BJ (cell line): ENCODE results near the gene GPR27. TPM values are rescaled to one million over a fixed set of nuclear protein-coding genes. Genes with fewer than 3 reads are reported as not detected.

Experiments
- CTCF ChIA-PET: fragments of 350-600 bp; formaldehyde crosslinking; extraction: SDS; loops from one replicate; lab custom pipeline; 2021; ENCODE audit warnings: antibody characterized with exemption, inconsistent platforms; lab: Yijun Ruan, JAX
- POLR2A ChIA-PET: fragments of 300-600 bp; sonication (Branson Sonifier 250); formaldehyde crosslinking; extraction: SDS; loops from one replicate; lab custom pipeline; 2021; ENCODE audit warnings: antibody characterized with exemption; lab: Charles Lee
- DNase-seq: peaks from one replicate; pipeline ENCODE4 v3.0.0-alpha.2; 2011; ENCODE audit warnings: low read depth
- H3K27me3 ChIP-seq: 2 replicates; pipeline ENCODE4 v1.6.0; 2011; ENCODE audit warnings: low read length; ENCODE audit not compliant: control insufficient read depth, insufficient read depth
- H3K36me3 ChIP-seq: 2 replicates; pipeline ENCODE4 v1.5.1; 2011; ENCODE audit warnings: low read length; ENCODE audit not compliant: control insufficient read depth, insufficient read depth
- H3K4me3 ChIP-seq: 2 replicates; pipeline ENCODE4 v1.5.1; 2011; ENCODE audit warnings: low read depth, mild to moderate bottlenecking, control low read depth, low read length
- CTCF ChIP-seq: IDR thresholded peaks from 2 replicates; pipeline ENCODE4 v1.5.1; 2011; ENCODE audit warnings: low read depth, mild to moderate bottlenecking, control low read depth, inconsistent platforms, low read length, moderate library complexity; ENCODE audit not compliant: insufficient read depth
- polyA plus RNA-seq: library from polyadenylated mRNA; depleted of rRNA; stranded (reverse); fragments of >200 nt; gene quantifications from 2 replicates; pipeline ENCODE4 v1.2.3, GENCODE V29; 2011

GPR27 gene
- polyA plus RNA-seq, 1 experiment: 0.02 TPM

DNA sequence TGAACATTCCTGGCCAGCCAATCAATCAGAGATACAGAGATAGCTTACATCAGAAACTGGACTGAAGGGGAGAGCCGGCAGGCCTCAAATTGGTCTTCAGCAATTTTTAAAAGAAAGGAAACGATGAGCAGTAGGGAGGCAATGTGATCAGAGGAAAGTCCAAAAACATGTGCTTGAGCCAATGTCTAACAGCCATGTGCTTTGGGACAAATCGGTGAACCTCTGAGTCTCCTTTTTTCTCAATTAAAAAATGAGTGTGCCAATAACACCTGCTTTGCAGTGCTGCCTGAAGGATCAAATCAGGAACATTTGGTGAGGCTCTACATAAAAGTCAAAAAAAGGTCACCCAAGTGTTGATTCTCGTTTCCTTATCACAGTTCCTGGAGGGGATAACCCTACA lies 21.0 kb upstream of the GPR27 start:
- ChIA-PET CTCF (interaction anchor here (0.6 to 0.7 kb wide), 2 partner anchors 1079 to 1596 kb away, joined by 3 read pairs; no protein-coding TSS in a partner anchor), POLR2A (no interaction called here)
- TF ChIP-seq CTCF: no peak
- no peaks in the 10 kb centered on the region for H3K36me3 ChIP-seq
- H3K4me3 ChIP-seq: no peak overlapping the region
- no peak for DNase-seq
- peaks cover 2% of the 10 kb centered on the region; the same call in 1 of the 2 replicates for H3K27me3 ChIP-seq

GRCh38 chr3:71733319-71733718 lies 20.3 kb upstream of the GPR27 start:
- H3K27me3 ChIP-seq: peaks cover 3% of the 10 kb centered on the region; the same call in 1 of the 2 replicates
- no peak overlapping the region for H3K4me3 ChIP-seq
- CTCF ChIA-PET: no interaction called here
- no peak for DNase-seq
- POLR2A ChIA-PET: no interaction called here
- no peaks in the 10 kb centered on the region for H3K36me3 ChIP-seq
- TF ChIP-seq CTCF: no peak

- Histone ChIP-seq H3K27me3 (peaks cover 3% of the 10 kb centered on the region; the same call in 1 of the 2 replicates), H3K36me3 (no peaks in the 10 kb centered on the region), H3K4me3 (no peak overlapping the region)
- no peak for TF ChIP-seq CTCF
- POLR2A ChIA-PET: no interaction called here
- CTCF ChIA-PET: interaction anchor here (0.9 kb wide), 1 partner anchor 8 kb away, joined by 3 read pairs; no protein-coding TSS in a partner anchor
- DNase-seq: no peak
Measured at GRCh38 chr3:71734881-71735280, 18.8 kb upstream of the GPR27 start.

GRCh38 chr3:71742621-71743020 lies 11.0 kb upstream of the GPR27 start:
- Histone ChIP-seq H3K4me3 (no peak overlapping the region), H3K36me3 (no peaks in the 10 kb centered on the region), H3K27me3 (0 out of 2 replicates have a peak, but pooled peaks cover 1% of the 10 kb centered on the region)
- DNase-seq: no peak
- POLR2A ChIA-PET: no interaction called here
- TF ChIP-seq CTCF: no peak
- CTCF ChIA-PET: no interaction called here

DNA sequence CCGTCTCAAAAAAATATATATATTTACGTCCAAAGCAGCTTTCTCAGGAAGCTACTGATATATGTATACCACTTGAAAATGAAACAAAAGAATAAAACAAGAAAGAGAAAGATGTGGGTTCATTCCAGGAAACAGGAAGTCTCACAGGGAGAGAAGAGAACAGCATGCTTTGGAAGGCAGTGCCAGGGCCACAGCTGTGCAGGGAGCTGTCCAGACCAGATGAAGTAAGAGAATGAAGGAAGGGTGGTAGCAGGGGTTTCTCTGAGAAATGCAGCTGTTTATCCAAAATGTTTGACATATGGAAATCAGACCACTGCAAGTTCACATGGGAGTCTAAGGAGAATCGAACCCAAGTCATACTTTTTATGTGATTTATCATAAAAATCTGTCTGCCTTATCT lies 8.9 kb upstream of the GPR27 start:
- Histone ChIP-seq H3K36me3 (no peaks in the 10 kb centered on the region), H3K4me3 (no peak overlapping the region), H3K27me3 (no peaks in the 10 kb centered on the region)
- ChIA-PET CTCF (interaction anchor here (1.0 kb wide), 1 partner anchor 16 kb away, joined by 3 read pairs; no protein-coding TSS in a partner anchor), POLR2A (no interaction called here)
- TF ChIP-seq CTCF: no peak
- no peak for DNase-seq
